WTC11 (cell line): Measurements from ENCODE around the gene GUCY2D. TPM values are rescaled to one million over a fixed set of nuclear protein-coding genes. Genes with fewer than 3 reads are reported as not detected.

Experiments used
- ATAC-seq: fragments of 200-7000 bp; cut with Tn5 transposase; 2 replicates; pipeline ENCODE4 v1.10.0; 2021; ENCODE audit warnings: mild to moderate bottlenecking, moderate library complexity
- CTCF ChIA-PET: fragments of 300-600 bp; sonication (Branson Sonifier 250); formaldehyde crosslinking; loops from one replicate; lab custom pipeline; 2021; ENCODE audit warnings: antibody characterized with exemption; lab: Charles Lee
- POLR2A ChIA-PET: fragments of 350-600 bp; sonication (Branson Sonifier 250); formaldehyde crosslinking; loops from one replicate; lab custom pipeline; 2021; ENCODE audit warnings: antibody characterized with exemption; lab: Charles Lee
- DNase-seq: peaks from one replicate; pipeline ENCODE4 v3.0.0; 2021; ENCODE audit warnings: low spot score
- H3K27ac Mint-ChIP-seq: 2 replicates; pipeline ENCODE4 v1.8.0; 2021; ENCODE audit warnings: mixed read lengths
- H3K27me3 Mint-ChIP-seq: 2 replicates; pipeline ENCODE4 v1.8.0; 2021; ENCODE audit warnings: low read depth, mild to moderate bottlenecking, moderate library complexity, mixed read lengths
- H3K36me3 Mint-ChIP-seq: 2 replicates; pipeline ENCODE4 v1.8.0; 2021; ENCODE audit warnings: mixed read lengths
- H3K4me1 Mint-ChIP-seq: 2 replicates; pipeline ENCODE4 v1.8.0; 2022; ENCODE audit warnings: mixed read lengths
- H3K4me3 Mint-ChIP-seq: 2 replicates; pipeline ENCODE4 v1.8.0; 2021; ENCODE audit warnings: mild to moderate bottlenecking, moderate library complexity, mixed read lengths
- H3K9me3 Mint-ChIP-seq: 2 replicates; pipeline ENCODE4 v1.8.0; 2021; ENCODE audit warnings: mixed read lengths
- CREB1 ChIP-seq: sonication (generic); formaldehyde crosslinking; IDR thresholded peaks from 2 replicates; pipeline ENCODE4 v1.8.0; 2023; ENCODE audit warnings: mild to moderate bottlenecking, missing genetic modification reagents
- CREM ChIP-seq: sonication (generic); formaldehyde crosslinking; IDR thresholded peaks from 2 replicates; pipeline ENCODE4 v1.8.1; 2022; ENCODE audit warnings: mild to moderate bottlenecking, missing genetic modification reagents, moderate library complexity
- ETV6 ChIP-seq: sonication (generic); formaldehyde crosslinking; IDR thresholded peaks from 2 replicates; pipeline ENCODE4 v1.8.1; 2022; ENCODE audit warnings: mild to moderate bottlenecking, missing genetic modification reagents
- GABPB1 ChIP-seq: sonication (generic); formaldehyde crosslinking; IDR thresholded peaks from 2 replicates; pipeline ENCODE4 v1.8.1; 2023; ENCODE audit warnings: mild to moderate bottlenecking, missing genetic modification reagents
- GRHL2 ChIP-seq: fragments of 250-450 bp; sonication (Bioruptor Pico); IDR thresholded peaks from 2 replicates; pipeline ENCODE4 v1.8.0; 2022; ENCODE audit warnings: mild to moderate bottlenecking, moderate library complexity; ENCODE audit not compliant: insufficient replicate concordance, severe bottlenecking
- IRF2 ChIP-seq: sonication (generic); formaldehyde crosslinking; IDR thresholded peaks from 2 replicates; pipeline ENCODE4 v1.8.0; 2022; ENCODE audit warnings: low read depth, missing genetic modification reagents, borderline replicate concordance
- NR2C2 ChIP-seq: sonication (generic); formaldehyde crosslinking; IDR thresholded peaks from 2 replicates; pipeline ENCODE4 v1.8.0; 2022; ENCODE audit warnings: mild to moderate bottlenecking, missing genetic modification reagents
- SMAD3 ChIP-seq: sonication (generic); formaldehyde crosslinking; IDR thresholded peaks from 2 replicates; pipeline ENCODE4 v1.8.0; 2022; ENCODE audit warnings: missing genetic modification reagents, mild to moderate bottlenecking, borderline replicate concordance
- ZNF423 ChIP-seq: fragments of 250-450 bp; sonication (Bioruptor Pico); IDR thresholded peaks from 2 replicates; pipeline ENCODE4 v2.1.2; 2022; ENCODE audit warnings: mild to moderate bottlenecking, moderate library complexity
- ZNF671 ChIP-seq: fragments of 250-450 bp; sonication (Bioruptor Pico); IDR thresholded peaks from 2 replicates; pipeline ENCODE4 v1.8.0; 2021; ENCODE audit warnings: mild to moderate bottlenecking
- total RNA-seq: library from RNA; stranded (reverse); gene quantifications from 3 replicates; pipeline ENCODE4 v1.2.3, GENCODE V29; 2021
- TF ChIP-seq, protein P1 (sequence below): sonication (generic); formaldehyde crosslinking; IDR thresholded peaks from 2 replicates; pipeline ENCODE4 v1.8.1; 2023; ENCODE audit warnings: mild to moderate bottlenecking, missing genetic modification reagents, moderate library complexity
- TF ChIP-seq, protein P2 (sequence below): sonication (generic); formaldehyde crosslinking; IDR thresholded peaks from 2 replicates; pipeline ENCODE4 v1.8.1; 2023; ENCODE audit warnings: mild to moderate bottlenecking, missing genetic modification reagents
- TF ChIP-seq, protein P3 (sequence below): sonication (generic); formaldehyde crosslinking; IDR thresholded peaks from 2 replicates; pipeline ENCODE4 v1.8.1; 2022; ENCODE audit warnings: mild to moderate bottlenecking, missing genetic modification reagents, moderate library complexity, borderline replicate concordance
- TF ChIP-seq, protein P4 (sequence below): sonication (generic); formaldehyde crosslinking; conservative IDR thresholded peaks from 2 replicates; pipeline ENCODE4 v1.8.1; 2022; ENCODE audit warnings: mild to moderate bottlenecking, missing genetic modification reagents
- TF ChIP-seq, protein P5 (sequence below): fragments of 250-450 bp; sonication (Bioruptor Pico); IDR thresholded peaks from 2 replicates; pipeline ENCODE4 v1.9.0; 2021; ENCODE audit warnings: mild to moderate bottlenecking
- TF ChIP-seq, protein P6 (sequence below): sonication (generic); formaldehyde crosslinking; IDR thresholded peaks from 2 replicates; pipeline ENCODE4 v1.8.0; 2023; ENCODE audit warnings: missing genetic modification reagents, mild to moderate bottlenecking, borderline replicate concordance
- TF ChIP-seq, protein P7 (sequence below): fragments of 250-450 bp; sonication (Bioruptor Pico); IDR thresholded peaks from 2 replicates; pipeline ENCODE4 v2.1.2; 2022; ENCODE audit warnings: mild to moderate bottlenecking, moderate library complexity
- TF ChIP-seq, protein P8 (sequence below): sonication (generic); formaldehyde crosslinking; IDR thresholded peaks from 2 replicates; pipeline ENCODE4 v1.8.1; 2023; ENCODE audit warnings: mild to moderate bottlenecking, missing genetic modification reagents, moderate library complexity
- TF ChIP-seq, protein P9 (sequence below): fragments of 250-450 bp; sonication (Bioruptor Pico); IDR thresholded peaks from 2 replicates; pipeline ENCODE4 v1.9.0; 2021; ENCODE audit warnings: moderate library complexity, mild to moderate bottlenecking, inconsistent platforms, borderline replicate concordance

Gene GUCY2D
- total RNA-seq, 1 experiment from 2014 or later: 0.87 TPM

DNA sequence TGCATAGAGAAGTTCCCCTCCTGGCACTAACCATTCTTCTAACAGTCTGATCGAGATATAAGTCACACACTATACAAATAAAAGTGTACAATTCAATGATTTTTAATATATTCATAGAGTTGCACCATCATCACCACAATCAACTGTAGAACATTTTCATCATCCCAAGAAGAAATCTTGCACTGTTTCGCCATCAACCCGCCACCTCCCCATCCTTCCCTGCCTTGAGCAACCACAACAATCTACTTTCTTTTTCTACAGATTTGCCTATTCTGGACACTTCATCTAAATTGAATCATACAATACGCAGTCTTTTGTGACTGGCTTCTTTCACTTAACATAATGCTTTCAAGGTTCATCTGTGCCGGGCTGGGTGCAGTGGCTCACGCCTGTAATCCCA lies 33.0 kb upstream of the GUCY2D start:
- Mint-ChIP-seq H3K4me3 (no peak overlapping the region), H3K27ac (no peak overlapping the region), H3K4me1 (peaks cover 5% of the 10 kb centered on the region; the same call in 1 of the 2 replicates), H3K36me3 (peaks cover 3% of the 10 kb centered on the region), H3K27me3 (peaks cover 7% of the 10 kb centered on the region), H3K9me3 (peaks cover 4% of the 10 kb centered on the region)
- TF ChIP-seq, protein P1, sequence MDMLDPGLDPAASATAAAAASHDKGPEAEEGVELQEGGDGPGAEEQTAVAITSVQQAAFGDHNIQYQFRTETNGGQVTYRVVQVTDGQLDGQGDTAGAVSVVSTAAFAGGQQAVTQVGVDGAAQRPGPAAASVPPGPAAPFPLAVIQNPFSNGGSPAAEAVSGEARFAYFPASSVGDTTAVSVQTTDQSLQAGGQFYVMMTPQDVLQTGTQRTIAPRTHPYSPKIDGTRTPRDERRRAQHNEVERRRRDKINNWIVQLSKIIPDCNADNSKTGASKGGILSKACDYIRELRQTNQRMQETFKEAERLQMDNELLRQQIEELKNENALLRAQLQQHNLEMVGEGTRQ (CRISPR knock-in tag): no peak
- TF ChIP-seq, protein P2, sequence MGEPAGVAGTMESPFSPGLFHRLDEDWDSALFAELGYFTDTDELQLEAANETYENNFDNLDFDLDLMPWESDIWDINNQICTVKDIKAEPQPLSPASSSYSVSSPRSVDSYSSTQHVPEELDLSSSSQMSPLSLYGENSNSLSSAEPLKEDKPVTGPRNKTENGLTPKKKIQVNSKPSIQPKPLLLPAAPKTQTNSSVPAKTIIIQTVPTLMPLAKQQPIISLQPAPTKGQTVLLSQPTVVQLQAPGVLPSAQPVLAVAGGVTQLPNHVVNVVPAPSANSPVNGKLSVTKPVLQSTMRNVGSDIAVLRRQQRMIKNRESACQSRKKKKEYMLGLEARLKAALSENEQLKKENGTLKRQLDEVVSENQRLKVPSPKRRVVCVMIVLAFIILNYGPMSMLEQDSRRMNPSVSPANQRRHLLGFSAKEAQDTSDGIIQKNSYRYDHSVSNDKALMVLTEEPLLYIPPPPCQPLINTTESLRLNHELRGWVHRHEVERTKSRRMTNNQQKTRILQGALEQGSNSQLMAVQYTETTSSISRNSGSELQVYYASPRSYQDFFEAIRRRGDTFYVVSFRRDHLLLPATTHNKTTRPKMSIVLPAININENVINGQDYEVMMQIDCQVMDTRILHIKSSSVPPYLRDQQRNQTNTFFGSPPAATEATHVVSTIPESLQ (CRISPR knock-in tag): no peak
- TF ChIP-seq, protein P3, sequence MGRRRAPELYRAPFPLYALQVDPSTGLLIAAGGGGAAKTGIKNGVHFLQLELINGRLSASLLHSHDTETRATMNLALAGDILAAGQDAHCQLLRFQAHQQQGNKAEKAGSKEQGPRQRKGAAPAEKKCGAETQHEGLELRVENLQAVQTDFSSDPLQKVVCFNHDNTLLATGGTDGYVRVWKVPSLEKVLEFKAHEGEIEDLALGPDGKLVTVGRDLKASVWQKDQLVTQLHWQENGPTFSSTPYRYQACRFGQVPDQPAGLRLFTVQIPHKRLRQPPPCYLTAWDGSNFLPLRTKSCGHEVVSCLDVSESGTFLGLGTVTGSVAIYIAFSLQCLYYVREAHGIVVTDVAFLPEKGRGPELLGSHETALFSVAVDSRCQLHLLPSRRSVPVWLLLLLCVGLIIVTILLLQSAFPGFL (CRISPR knock-in tag): no peak
- no peak for TF ChIP-seq GRHL2 (CRISPR knock-in tag)
- TF ChIP-seq, protein P4, sequence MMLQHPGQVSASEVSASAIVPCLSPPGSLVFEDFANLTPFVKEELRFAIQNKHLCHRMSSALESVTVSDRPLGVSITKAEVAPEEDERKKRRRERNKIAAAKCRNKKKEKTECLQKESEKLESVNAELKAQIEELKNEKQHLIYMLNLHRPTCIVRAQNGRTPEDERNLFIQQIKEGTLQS: no peak
- TF ChIP-seq GABPB1 (CRISPR knock-in tag): no peak
- TF ChIP-seq, protein P5, sequence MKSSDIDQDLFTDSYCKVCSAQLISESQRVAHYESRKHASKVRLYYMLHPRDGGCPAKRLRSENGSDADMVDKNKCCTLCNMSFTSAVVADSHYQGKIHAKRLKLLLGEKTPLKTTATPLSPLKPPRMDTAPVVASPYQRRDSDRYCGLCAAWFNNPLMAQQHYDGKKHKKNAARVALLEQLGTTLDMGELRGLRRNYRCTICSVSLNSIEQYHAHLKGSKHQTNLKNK (CRISPR knock-in tag): no peak
- no peak for TF ChIP-seq NR2C2 (CRISPR knock-in tag)
- TF ChIP-seq ZNF671 (CRISPR knock-in tag): no peak
- TF ChIP-seq, protein P6, sequence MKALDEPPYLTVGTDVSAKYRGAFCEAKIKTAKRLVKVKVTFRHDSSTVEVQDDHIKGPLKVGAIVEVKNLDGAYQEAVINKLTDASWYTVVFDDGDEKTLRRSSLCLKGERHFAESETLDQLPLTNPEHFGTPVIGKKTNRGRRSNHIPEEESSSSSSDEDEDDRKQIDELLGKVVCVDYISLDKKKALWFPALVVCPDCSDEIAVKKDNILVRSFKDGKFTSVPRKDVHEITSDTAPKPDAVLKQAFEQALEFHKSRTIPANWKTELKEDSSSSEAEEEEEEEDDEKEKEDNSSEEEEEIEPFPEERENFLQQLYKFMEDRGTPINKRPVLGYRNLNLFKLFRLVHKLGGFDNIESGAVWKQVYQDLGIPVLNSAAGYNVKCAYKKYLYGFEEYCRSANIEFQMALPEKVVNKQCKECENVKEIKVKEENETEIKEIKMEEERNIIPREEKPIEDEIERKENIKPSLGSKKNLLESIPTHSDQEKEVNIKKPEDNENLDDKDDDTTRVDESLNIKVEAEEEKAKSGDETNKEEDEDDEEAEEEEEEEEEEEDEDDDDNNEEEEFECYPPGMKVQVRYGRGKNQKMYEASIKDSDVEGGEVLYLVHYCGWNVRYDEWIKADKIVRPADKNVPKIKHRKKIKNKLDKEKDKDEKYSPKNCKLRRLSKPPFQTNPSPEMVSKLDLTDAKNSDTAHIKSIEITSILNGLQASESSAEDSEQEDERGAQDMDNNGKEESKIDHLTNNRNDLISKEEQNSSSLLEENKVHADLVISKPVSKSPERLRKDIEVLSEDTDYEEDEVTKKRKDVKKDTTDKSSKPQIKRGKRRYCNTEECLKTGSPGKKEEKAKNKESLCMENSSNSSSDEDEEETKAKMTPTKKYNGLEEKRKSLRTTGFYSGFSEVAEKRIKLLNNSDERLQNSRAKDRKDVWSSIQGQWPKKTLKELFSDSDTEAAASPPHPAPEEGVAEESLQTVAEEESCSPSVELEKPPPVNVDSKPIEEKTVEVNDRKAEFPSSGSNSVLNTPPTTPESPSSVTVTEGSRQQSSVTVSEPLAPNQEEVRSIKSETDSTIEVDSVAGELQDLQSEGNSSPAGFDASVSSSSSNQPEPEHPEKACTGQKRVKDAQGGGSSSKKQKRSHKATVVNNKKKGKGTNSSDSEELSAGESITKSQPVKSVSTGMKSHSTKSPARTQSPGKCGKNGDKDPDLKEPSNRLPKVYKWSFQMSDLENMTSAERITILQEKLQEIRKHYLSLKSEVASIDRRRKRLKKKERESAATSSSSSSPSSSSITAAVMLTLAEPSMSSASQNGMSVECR (CRISPR knock-in tag): no peak
- TF ChIP-seq CREB1 (CRISPR knock-in tag): no peak
- TF ChIP-seq, protein P7, sequence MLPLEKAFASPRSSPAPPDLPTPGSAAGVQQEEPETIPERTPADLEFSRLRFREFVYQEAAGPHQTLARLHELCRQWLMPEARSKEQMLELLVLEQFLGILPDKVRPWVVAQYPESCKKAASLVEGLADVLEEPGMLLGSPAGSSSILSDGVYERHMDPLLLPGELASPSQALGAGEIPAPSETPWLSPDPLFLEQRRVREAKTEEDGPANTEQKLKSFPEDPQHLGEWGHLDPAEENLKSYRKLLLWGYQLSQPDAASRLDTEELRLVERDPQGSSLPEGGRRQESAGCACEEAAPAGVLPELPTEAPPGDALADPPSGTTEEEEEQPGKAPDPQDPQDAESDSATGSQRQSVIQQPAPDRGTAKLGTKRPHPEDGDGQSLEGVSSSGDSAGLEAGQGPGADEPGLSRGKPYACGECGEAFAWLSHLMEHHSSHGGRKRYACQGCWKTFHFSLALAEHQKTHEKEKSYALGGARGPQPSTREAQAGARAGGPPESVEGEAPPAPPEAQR (CRISPR knock-in tag): no peak
- TF ChIP-seq IRF2 (CRISPR knock-in tag): no peak
- no peak for TF ChIP-seq CREM (CRISPR knock-in tag)
- no peak for TF ChIP-seq ZNF423 (CRISPR knock-in tag)
- TF ChIP-seq SMAD3 (CRISPR knock-in tag): no peak
- TF ChIP-seq ETV6 (CRISPR knock-in tag): no peak
- TF ChIP-seq, protein P8, sequence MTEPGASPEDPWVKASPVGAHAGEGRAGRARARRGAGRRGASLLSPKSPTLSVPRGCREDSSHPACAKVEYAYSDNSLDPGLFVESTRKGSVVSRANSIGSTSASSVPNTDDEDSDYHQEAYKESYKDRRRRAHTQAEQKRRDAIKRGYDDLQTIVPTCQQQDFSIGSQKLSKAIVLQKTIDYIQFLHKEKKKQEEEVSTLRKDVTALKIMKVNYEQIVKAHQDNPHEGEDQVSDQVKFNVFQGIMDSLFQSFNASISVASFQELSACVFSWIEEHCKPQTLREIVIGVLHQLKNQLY (CRISPR knock-in tag): no peak
- TF ChIP-seq, protein P9, sequence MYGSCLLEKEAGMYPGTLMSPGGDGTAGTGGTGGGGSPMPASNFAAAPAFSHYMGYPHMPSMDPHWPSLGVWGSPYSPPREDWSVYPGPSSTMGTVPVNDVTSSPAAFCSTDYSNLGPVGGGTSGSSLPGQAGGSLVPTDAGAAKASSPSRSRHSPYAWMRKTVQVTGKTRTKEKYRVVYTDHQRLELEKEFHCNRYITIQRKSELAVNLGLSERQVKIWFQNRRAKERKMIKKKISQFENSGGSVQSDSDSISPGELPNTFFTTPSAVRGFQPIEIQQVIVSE (CRISPR knock-in tag): no peak
- POLR2A ChIA-PET: interaction anchor here (1.6 kb wide), 1 partner anchor 37 kb away, joined by 3 read pairs; the partner anchor contains the start of genes CNTROB and TRAPPC1
- ATAC-seq: no peak
- DNase-seq: no peak
- CTCF ChIA-PET: interaction anchor here (1.1 to 1.9 kb wide), 2 partner anchors 19 to 37 kb away, joined by 5 to 10 read pairs; partner anchors contain the start of genes CNTROB and TRAPPC1
